Neuronal stem cell (in vitro differentiated cells): Measurements from ENCODE around the gene SLC2A4RG.

Source experiments
- DNase-seq: peaks from one replicate; pipeline ENCODE4 v3.0.0-alpha.2; 2013; ENCODE audit warnings: low spot score
- H2AFZ ChIP-seq: one replicate; pipeline ENCODE4 v1.6.1; 2013; ENCODE audit warnings: mild to moderate bottlenecking, low read length, inconsistent platforms
- H2AK5ac ChIP-seq: 2 replicates; pipeline ENCODE4 v1.6.1; 2013; ENCODE audit warnings: low read depth, mild to moderate bottlenecking, inconsistent platforms, low read length, moderate library complexity, mixed read lengths
- H2BK120ac ChIP-seq: 2 replicates; pipeline ENCODE4 v1.6.1; 2013; ENCODE audit warnings: low read depth, mild to moderate bottlenecking, inconsistent platforms, low read length, moderate library complexity, mixed read lengths
- H2BK12ac ChIP-seq: one replicate; pipeline ENCODE4 v1.6.1; 2013; ENCODE audit warnings: low read length, inconsistent platforms
- H2BK15ac ChIP-seq: 2 replicates; pipeline ENCODE4 v1.6.1; 2013; ENCODE audit warnings: mild to moderate bottlenecking, low read length, inconsistent platforms, mixed read lengths
- H2BK5ac ChIP-seq: one replicate; pipeline ENCODE4 v1.6.1; 2013; ENCODE audit warnings: inconsistent platforms, mild to moderate bottlenecking, low read length, moderate library complexity
- H3K14ac ChIP-seq: one replicate; pipeline ENCODE4 v1.6.1; 2013; ENCODE audit warnings: low read length, inconsistent platforms
- H3K18ac ChIP-seq: 2 replicates; pipeline ENCODE4 v1.6.1; 2013; ENCODE audit warnings: low read length, inconsistent platforms
- H3K23ac ChIP-seq: 2 replicates; pipeline ENCODE4 v1.6.1; 2013; ENCODE audit warnings: low read depth, mild to moderate bottlenecking, mixed read lengths, low read length, inconsistent platforms; ENCODE audit not compliant: poor library complexity
- H3K27ac ChIP-seq: replicated peaks from 3 replicates; pipeline ENCODE4 v1.5.1; 2013; ENCODE audit warnings: low read length, inconsistent platforms
- H3K27me3 ChIP-seq, 3 experiments: 2 replicates each; pipeline ENCODE4 v1.6.1; 2013; ENCODE audit warnings: low read length in 3 of 3, mild to moderate bottlenecking in 2 of 3, inconsistent platforms in 1 of 3, low read depth in 1 of 3, mixed read lengths in 1 of 3, moderate library complexity in 1 of 3; ENCODE audit not compliant: control insufficient read depth in 3 of 3, insufficient read depth in 3 of 3
- H3K36me3 ChIP-seq, 2 donors: replicated peaks in 1 of 2; 2 replicates each; pipeline ENCODE4 v1.6.1; 2013; ENCODE audit warnings: low read length in 2 of 2; ENCODE audit not compliant: control insufficient read depth in 2 of 2, insufficient read depth in 2 of 2
- H3K4ac ChIP-seq: 2 replicates; pipeline ENCODE4 v1.6.1; 2013; ENCODE audit warnings: inconsistent platforms, mild to moderate bottlenecking, low read length, moderate library complexity
- H3K4me1 ChIP-seq, 2 donors: 1 replicate in 1 of 2; 2 replicates in 1 of 2; pipeline ENCODE4 v1.6.1; 2013; ENCODE audit warnings: low read length in 2 of 2, low read depth in 1 of 2; ENCODE audit not compliant: control insufficient read depth in 2 of 2, insufficient read depth in 1 of 2
- H3K4me2 ChIP-seq: one replicate; pipeline ENCODE4 v1.6.1; 2013; ENCODE audit warnings: mild to moderate bottlenecking, low read length, inconsistent platforms; ENCODE audit not compliant: insufficient read depth, poor library complexity, severe bottlenecking
- H3K4me3 ChIP-seq, 2 donors: 2 replicates each; pipeline ENCODE4 v1.5.1; 2013; ENCODE audit warnings: low read length in 2 of 2, mild to moderate bottlenecking in 2 of 2, inconsistent platforms in 1 of 2, moderate library complexity in 1 of 2
- H3K79me1 ChIP-seq: one replicate; pipeline ENCODE4 v1.6.1; 2013; ENCODE audit warnings: low read depth, mild to moderate bottlenecking, inconsistent platforms, low read length, moderate library complexity
- H3K9ac ChIP-seq: one replicate; pipeline ENCODE4 v1.6.1; 2013; ENCODE audit warnings: mild to moderate bottlenecking, low read depth, low read length, inconsistent platforms; ENCODE audit not compliant: poor library complexity
- H3K9me3 ChIP-seq, 2 donors: replicated peaks in 1 of 2; 2 replicates each; pipeline versions ENCODE3 to v1.6.1; 2013; ENCODE audit warnings: low read length in 2 of 2, mild to moderate bottlenecking in 2 of 2, inconsistent platforms in 1 of 2, low read depth in 1 of 2, mixed read lengths in 1 of 2, moderate library complexity in 1 of 2; ENCODE audit not compliant: control insufficient read depth in 2 of 2, insufficient read depth in 1 of 2
- H4K8ac ChIP-seq: one replicate; pipeline ENCODE4 v1.6.1; 2013; ENCODE audit warnings: low read depth, mild to moderate bottlenecking, inconsistent platforms, low read length, moderate library complexity
- H4K91ac ChIP-seq: one replicate; pipeline ENCODE4 v1.6.1; 2013; ENCODE audit warnings: low read length, low read depth, mild to moderate bottlenecking, inconsistent platforms; ENCODE audit not compliant: poor library complexity
- WGBS, 2 donors: extraction: QIAGEN DNeasy Blood & Tissue Kit; methylation state at CpG; one replicate each; pipeline ENCODE4 v1.1.7; 2013; ENCODE audit warnings: missing lambda C conversion rate in 2 of 2, mixed read lengths in 1 of 2; ENCODE audit not compliant: insufficient read length in 2 of 2, insufficient replicate concordance in 1 of 2; ENCODE audit errors: extremely low coverage in 2 of 2; 5-methylcytosine and 5-hydroxymethylcytosine counted together

SLC2A4RG gene

DNA sequence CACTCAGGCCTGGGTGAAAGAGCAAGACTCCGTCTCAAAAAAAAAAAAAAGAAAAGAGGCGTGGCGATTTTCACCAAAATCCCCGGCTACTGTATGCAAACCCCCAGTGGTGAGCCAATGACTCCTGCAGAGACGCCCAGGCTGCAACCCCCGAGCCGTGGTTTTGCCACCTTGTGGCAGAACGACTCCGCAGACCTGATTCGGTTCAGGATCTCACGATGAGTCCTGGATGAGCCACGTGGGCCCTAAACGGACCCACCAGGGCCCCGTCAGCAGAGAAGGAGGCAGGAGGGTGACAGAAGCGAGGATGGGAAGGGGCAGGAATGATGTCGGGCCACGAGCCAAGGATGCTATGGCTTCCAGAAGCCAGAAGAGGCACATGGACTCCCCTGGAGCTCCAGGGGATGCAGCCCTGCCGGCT, 42.5 kb downstream of the SLC2A4RG start:
- Histone ChIP-seq H3K36me3 (peaks cover 0 to 21% of the 10 kb centered on the region in 2 donors), H3K14ac (no peak overlapping the region), H2BK12ac (no peak overlapping the region), H3K9ac (no peak overlapping the region), H4K8ac (no peak overlapping the region), H2BK120ac (no peak overlapping the region), H4K91ac (peak overlapping the region; percentile 85), H3K4me3 (no peak overlapping the region), H3K18ac (no peak overlapping the region), H2BK5ac (no peak overlapping the region), H2AK5ac (no peak overlapping the region), H3K23ac (no peak overlapping the region), H3K27ac (no peak overlapping the region), H3K79me1 (peaks cover 5% of the 10 kb centered on the region), H2BK15ac (no peak overlapping the region), H2AFZ (no peak overlapping the region), H3K4ac (no peak overlapping the region), H3K4me1 (peaks cover 2 to 7% of the 10 kb centered on the region in 2 donors), H3K27me3 (no peaks in the 10 kb centered on the region), H3K4me2 (no peak overlapping the region), H3K9me3 (no peaks in the 10 kb centered on the region)
- no peak for DNase-seq
- no CpG with 5 or more reads among the region's 18 CpGs for WGBS, 2 donors

DNA sequence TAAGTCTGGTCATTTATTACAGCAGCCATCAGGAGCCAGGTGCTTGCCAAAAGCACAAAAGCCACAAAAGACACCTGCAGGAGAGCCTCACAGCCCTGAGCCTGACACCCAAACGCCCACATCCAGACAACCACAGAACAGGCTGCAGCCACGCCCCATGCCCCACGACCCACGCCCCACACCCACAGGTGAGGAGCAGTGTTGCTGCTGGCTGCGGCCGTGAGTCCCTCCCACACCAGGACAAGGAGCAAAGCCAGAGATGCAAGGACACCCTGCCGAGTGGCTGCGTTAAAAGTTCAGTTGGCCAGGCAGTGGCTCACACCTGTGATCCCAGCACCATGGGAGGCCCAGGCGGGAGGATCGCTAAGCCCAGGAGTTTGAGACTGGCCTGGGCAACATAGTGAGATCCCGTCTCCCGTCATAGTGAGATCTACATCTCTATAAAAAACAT, 43.0 kb downstream of the SLC2A4RG start:
- Histone ChIP-seq H4K8ac (peak overlapping the region; percentile 65), H3K23ac (no peak overlapping the region), H2BK120ac (no peak overlapping the region), H3K4ac (no peak overlapping the region), H3K27ac (no peak overlapping the region), H3K79me1 (peaks cover 5% of the 10 kb centered on the region), H3K36me3 (peaks cover 0 to 23% of the 10 kb centered on the region in 2 donors), H3K9ac (no peak overlapping the region), H3K4me2 (no peak overlapping the region), H3K9me3 (no peaks in the 10 kb centered on the region), H3K14ac (no peak overlapping the region), H2BK12ac (no peak overlapping the region), H3K18ac (peak overlapping the region; percentile 64), H3K4me1 (peaks cover 2 to 7% of the 10 kb centered on the region in 2 donors), H2AK5ac (no peak overlapping the region), H2AFZ (no peak overlapping the region), H4K91ac (peak overlapping the region; percentile 85), H3K27me3 (no peaks in the 10 kb centered on the region), H2BK15ac (no peak overlapping the region), H3K4me3 (no peak overlapping the region), H2BK5ac (no peak overlapping the region)
- no peak for DNase-seq
- WGBS, 2 donors = no CpG with 5 or more reads among the region's 12 CpGs

GRCh38 chr20:63783970-63784369, 44.4 kb downstream of the SLC2A4RG start:
- Histone ChIP-seq H3K27ac (no peak overlapping the region), H3K27me3 (no peaks in the 10 kb centered on the region), H3K9me3 (no peaks in the 10 kb centered on the region), H2BK5ac (peak overlapping the region; percentile 22), H2AFZ (no peak overlapping the region), H3K4me2 (no peak overlapping the region), H2BK12ac (no peak overlapping the region), H3K4me1 (peaks cover 0 to 7% of the 10 kb centered on the region in 2 donors), H3K36me3 (peaks cover 1 to 33% of the 10 kb centered on the region in 2 donors), H3K4me3 (no peak overlapping the region), H3K23ac (peak overlapping the region; percentile 55), H2BK120ac (no peak overlapping the region), H2AK5ac (peak overlapping the region; percentile 75), H4K91ac (no peak overlapping the region), H3K79me1 (peaks cover 10% of the 10 kb centered on the region), H2BK15ac (no peak overlapping the region), H3K9ac (no peak overlapping the region), H3K14ac (no peak overlapping the region), H3K18ac (no peak overlapping the region), H4K8ac (no peak overlapping the region), H3K4ac (no peak overlapping the region)
- DNase-seq = no peak
- WGBS, 2 donors = no CpG with 5 or more reads among the region's 16 CpGs

DNA sequence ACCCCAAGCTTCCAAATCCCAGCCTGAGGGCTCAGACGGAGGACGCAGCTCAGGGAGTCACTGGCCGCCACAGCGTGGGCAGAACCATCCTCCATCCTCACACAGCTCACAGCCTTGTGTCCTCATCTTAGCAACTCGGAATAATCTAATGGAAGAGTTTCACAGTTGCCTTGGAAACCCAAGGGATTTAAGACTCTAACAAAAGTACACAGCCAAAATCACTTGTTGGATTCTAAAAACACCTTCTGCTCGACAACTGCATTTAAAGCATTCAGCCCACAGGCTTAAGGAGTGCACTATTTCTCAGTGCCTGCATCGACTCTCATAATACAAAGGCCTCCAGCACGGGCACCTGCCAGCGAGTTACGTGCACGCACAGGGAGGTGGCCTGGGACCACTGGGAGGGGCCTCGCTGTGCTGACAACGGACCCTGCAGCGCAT, 46.1 kb downstream of the SLC2A4RG start:
- H4K8ac ChIP-seq = no peak overlapping the region
- WGBS, 2 donors = no CpG with 5 or more reads among the region's 14 CpGs
- H4K91ac ChIP-seq = no peak overlapping the region
- H3K9me3 ChIP-seq = no peaks in the 10 kb centered on the region
- no peak overlapping the region for H3K27ac ChIP-seq
- peaks cover 0 to 7% of the 10 kb centered on the region in 2 donors for H3K4me1 ChIP-seq
- H3K4me3 ChIP-seq = no peak overlapping the region
- no peak overlapping the region for H2BK12ac ChIP-seq
- no peak overlapping the region for H2BK120ac ChIP-seq
- DNase-seq = no peak
- no peak overlapping the region for H3K4me2 ChIP-seq
- no peak overlapping the region for H2BK15ac ChIP-seq
- no peak overlapping the region for H2AFZ ChIP-seq
- peaks cover 12 to 47% of the 10 kb centered on the region in 2 donors for H3K36me3 ChIP-seq
- no peak overlapping the region for H2AK5ac ChIP-seq
- H3K4ac ChIP-seq = no peak overlapping the region
- H3K14ac ChIP-seq = no peak overlapping the region
- no peak overlapping the region for H3K9ac ChIP-seq
- no peak overlapping the region for H3K18ac ChIP-seq
- H3K79me1 ChIP-seq = peaks cover 18% of the 10 kb centered on the region
- no peak overlapping the region for H2BK5ac ChIP-seq
- no peak overlapping the region for H3K23ac ChIP-seq
- no peaks in the 10 kb centered on the region for H3K27me3 ChIP-seq
